Left renal pelvis (tissue), 4 donors: Measurements from ENCODE around the gene ALDH16A1. TPM values are rescaled to one million over a fixed set of nuclear protein-coding genes. Genes with fewer than 3 reads are reported as not detected.

ENCODE experiments used
- DNase-seq, 4 donors: peaks; one replicate each; pipeline ENCODE4 v3.0.0-alpha.2; 2013; ENCODE audit warnings: low read depth in 4 of 4, low spot score in 3 of 4
- polyA plus RNA-seq, 4 donors: library from polyadenylated mRNA; unstranded; fragments of 120-200 nt; gene quantifications; one replicate each; pipeline ENCODE4 v1.2.1, GENCODE V29; 2013; ENCODE audit not compliant: insufficient read length in 4 of 4

ALDH16A1 gene
- polyA plus RNA-seq = 10 to 100 TPM; 12.2 to 32.1 (median 16.4) TPM

DNA sequence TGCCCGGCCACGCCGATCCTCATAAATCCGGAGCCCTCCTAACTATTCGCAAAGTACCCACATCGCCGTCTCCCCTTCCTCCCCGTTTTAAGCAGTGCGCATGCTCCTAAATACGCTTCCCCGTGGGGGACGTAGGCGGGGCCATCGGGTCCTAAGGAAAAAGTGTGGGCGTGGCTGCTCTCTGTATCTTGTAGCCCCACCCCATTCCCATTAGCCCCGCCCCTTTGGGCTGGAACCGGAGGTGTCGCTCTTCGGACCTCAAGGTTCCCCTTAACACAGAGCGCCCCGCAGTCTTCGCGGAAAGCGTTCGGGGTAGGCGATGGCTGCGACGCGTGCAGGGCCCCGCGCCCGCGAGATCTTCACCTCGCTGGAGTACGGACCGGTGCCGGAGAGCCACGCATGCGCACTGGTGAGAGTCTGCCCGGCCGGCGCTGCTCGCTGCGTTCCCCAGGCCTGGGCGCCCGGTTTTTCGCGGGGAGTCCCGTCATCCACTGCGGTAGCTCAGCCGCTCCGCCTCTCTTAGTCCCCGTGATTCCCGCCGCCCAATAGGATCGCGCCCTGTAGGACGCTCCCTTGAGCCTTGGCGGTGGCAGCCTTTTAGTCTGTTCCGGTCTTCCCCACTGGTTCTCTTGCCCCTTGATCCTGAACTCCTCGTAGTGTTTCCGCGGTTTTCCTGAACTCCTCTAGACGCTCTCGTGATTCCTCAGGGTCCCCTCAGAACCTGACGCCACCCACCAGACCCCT is at the start of gene ALDH16A1:
ALDH16A1 (plus strand) TSS at position 213 of the 744 bp plus-strand sequence; CDS start at position 320, 107 bp downstream.
- peak; percentile 92 to 98 (median 95) for DNase-seq

GRCh38 chr19:49403404-49404187 is 49.4 kb upstream of the ALDH16A1 start:
- DNase-seq = no peak

- no peak for DNase-seq
These were observed 45.9 kb upstream of the ALDH16A1 start for GRCh38 chr19:49407079-49407478.

DNA sequence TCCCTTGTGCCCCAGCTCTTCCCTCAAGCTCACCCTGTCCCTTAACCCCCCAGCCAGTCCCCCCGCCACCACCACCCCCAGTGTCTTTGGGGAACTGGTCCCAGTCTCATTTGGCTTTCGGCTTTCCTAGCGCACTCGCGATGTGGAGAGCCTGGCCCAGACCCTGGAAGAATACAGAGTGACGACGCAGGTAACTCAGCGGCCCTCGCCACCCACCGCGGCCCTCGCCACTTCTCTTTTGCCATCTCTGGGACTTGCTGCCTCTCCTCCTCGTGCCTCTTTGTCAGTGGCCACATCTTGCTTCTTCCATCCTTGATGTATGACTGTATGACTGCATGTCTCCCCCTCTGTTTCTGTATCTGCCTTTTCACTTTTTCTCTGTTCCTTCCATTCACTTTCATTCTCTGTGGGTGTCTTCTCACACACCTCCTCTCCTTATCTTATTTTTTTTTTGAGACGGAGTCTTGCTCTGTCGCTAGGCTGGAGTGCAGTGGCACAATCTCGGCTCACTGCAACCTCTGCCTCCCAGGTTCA is 45.5 kb upstream of the ALDH16A1 start:
- DNase-seq = no peak

DNA sequence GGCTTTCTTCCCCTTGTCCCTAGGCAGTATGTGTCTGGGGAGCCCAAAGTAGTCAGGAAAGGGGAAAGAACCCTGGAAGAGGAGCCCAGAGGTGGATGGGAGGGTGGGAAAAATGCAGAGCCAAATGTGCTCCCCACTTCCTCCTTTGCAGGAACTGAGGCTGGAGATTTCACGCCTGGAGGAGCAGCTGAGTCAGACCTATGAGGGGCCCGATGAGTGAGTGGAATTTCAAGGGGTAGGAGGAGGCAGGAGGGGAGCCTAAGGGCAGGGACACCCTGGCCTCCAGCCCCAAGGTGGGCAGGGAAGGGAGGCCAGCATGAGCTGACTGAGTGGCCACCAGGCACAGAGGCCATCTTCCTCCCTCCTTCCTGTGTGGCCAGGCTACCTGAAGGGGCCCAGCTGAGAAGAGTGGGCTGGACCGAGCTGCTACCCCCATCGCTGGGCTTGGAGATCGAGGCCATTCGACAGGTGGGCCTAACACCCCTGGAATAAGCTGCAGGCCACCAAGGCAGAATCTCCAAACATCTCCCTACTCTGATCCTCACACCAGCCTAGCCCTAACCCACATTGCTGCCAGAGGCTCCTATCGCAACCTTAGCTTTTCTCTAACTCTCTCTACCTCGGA is 44.1 kb upstream of the ALDH16A1 start:
- DNase-seq = no peak

DNA sequence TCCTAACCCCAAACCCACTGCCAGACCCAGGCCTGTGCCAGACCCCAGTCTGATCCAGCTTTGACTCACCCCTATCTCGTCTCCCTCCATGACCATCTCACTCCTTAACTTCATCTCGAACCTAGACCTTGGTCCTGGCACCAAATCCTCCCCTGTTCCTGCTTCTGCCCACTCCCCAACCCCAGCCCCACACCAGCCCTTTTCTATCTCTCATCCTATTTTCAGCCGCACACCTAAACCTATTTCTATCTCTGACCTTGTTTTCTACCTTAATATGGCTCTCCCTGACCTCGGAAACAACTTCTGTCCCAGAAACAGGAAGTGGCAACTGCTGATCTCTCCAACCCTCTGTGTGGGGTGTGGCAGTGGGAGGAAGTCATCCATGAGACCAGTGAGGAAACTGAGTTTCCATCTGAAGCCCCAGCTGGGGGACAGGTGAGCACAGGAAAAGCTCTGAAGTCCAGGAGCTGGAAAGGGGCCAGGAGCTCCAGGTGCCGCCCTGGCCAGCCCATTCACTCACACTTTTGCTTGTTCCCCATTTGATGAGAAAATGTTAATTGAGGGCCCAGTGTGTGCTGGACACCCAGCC is 43.5 kb upstream of the ALDH16A1 start:
- no peak for DNase-seq

DNA sequence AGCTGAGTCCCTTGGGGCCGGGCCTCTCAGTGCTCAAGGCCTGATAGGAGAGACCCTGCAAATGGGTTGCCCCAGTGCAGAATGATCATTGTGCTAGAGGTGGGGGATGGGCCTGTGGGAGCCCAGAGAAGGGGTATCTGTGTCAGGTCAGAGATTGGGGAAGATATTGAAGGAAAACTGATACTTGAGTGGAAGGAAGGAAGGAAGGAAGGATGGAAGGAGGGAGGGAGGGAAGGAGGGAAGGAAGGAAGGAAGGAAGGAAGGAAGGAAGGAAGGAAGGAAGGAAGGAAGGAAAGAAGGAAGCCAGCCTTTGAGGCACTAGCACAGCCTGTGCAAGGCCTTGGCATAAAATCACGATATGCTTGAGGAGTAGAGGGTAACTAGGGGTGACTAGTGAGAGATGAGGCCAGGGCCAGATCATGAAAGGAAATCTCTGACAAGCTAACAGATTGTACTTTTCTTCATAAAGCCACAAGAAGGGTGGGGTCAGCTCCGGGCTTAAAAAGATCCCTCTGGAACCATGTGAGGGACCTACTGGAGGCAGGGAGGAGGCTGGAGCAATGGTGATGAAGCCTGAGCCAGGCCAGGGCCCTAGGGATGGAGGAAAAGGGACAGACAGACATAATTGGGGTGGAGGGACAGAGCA is 41.2 kb upstream of the ALDH16A1 start:
- DNase-seq = no peak

- DNase-seq = peak; percentile 59 to 79 (median 70)
These were observed 39.7 kb upstream of the ALDH16A1 start for GRCh38 chr19:49413348-49413747.

DNA sequence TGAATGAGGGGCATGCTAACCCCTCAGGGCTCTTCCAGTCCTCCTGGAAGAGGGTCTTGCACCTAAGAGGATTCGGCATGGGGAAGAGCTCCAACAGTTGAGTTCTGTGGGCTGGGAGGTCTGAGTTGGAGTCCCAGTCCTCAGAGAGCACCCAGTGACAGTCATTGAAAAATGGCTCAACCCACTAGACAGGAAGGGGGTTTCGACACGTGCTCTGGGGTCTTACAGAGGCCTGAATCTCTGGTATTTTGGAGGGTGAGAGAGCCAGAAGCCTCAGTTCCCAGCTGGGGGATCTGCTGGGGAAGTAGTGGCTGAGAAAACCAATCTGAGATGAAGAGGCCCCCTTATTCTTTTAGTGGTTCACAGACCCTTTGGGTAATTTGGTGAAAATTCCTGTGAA is 38.8 kb upstream of the ALDH16A1 start:
- no peak for DNase-seq

- DNase-seq = no peak
These were observed 37.8 kb upstream of the ALDH16A1 start for GRCh38 chr19:49415102-49415809.

DNA sequence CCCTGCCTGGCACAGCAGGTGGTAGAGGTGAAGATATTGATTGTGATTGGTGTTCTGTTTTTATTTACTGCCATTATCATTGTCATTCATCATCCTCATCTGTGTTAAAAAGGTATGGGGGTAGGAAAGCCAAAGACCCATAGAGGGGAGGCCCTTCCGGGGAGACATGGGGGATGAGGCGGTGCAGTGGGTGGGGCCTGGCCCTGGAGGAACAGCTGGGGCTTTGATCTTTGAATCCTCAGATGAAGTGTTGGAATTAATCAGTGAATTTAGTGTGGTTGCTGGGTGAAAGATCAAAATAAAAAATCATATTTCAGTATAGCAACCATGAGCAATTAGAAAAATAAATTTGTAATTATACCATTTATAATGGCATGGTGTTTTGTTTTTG is 37.2 kb upstream of the ALDH16A1 start:
- no peak for DNase-seq

- DNase-seq = no peak
These were observed 35.9 kb upstream of the ALDH16A1 start for GRCh38 chr19:49417088-49417487.

GRCh38 chr19:49418511-49418910 is 34.5 kb upstream of the ALDH16A1 start:
- no peak for DNase-seq

GRCh38 chr19:49419173-49419572 is 33.9 kb upstream of the ALDH16A1 start:
- no peak for DNase-seq

DNA sequence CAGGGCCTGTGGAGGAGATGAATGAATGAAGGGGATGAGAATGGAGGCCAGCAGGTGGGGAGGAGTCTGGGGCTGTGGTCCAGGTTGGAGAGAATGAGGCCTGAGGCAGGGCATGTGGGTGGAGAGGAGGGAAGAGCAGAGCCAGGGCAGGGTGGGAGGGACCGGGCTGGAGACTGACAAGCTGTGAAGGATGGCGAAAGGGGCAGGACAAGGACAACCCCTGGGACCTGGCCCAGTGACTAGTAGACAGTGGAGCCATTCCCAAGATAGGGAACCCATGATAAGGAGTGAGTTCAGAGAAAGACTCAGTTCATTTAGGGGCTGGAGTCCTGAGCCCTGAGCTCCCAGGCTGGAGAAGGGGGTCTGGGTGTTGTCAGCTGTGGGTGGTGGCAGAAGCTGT is 32.8 kb upstream of the ALDH16A1 start:
- DNase-seq = no peak

DNA sequence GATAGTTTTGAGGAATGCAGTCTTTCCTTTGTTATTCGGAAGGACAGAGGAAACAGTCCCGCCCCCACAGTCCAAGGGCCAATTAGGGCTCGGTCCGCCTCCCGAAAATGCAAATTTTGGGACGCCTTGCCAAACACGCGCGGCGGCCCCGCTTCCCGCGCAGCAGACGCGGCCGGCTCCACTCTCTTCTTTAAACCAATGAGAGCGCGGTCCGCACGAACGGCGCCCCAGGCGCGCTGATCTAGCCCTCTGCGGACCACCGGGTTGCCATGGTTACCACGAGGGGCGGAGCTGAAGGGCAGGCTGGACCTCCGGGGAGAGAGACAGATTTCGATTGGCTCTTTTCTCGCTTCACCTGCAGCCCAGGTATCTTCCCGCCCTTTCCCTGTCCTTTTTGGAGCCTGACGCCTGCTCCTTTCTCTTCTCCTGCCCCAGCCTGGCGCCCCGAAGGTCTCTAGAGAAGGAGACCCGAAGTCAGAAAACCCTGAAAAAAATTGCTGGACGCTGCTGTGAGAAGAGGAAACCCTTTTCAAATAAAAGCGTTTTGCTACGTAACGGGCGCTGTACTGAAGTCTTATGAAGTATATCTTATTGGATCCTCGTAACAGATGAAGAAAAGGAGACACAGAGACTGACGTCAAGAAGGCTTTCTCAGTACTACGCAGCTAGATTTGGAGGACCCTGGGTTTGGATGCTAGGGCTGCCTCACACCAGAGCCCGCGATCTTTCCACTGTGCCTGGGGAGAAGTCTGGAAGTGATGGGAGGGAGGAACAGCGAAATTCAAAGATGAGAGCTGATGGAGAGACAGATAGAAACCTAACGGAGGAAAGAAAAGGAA is 31.8 kb upstream of the ALDH16A1 start:
- DNase-seq = peak in 2 of 4 donors; percentile 56 to 63

- DNase-seq = no peak
These were observed 31.2 kb upstream of the ALDH16A1 start for GRCh38 chr19:49421878-49422202.

DNA sequence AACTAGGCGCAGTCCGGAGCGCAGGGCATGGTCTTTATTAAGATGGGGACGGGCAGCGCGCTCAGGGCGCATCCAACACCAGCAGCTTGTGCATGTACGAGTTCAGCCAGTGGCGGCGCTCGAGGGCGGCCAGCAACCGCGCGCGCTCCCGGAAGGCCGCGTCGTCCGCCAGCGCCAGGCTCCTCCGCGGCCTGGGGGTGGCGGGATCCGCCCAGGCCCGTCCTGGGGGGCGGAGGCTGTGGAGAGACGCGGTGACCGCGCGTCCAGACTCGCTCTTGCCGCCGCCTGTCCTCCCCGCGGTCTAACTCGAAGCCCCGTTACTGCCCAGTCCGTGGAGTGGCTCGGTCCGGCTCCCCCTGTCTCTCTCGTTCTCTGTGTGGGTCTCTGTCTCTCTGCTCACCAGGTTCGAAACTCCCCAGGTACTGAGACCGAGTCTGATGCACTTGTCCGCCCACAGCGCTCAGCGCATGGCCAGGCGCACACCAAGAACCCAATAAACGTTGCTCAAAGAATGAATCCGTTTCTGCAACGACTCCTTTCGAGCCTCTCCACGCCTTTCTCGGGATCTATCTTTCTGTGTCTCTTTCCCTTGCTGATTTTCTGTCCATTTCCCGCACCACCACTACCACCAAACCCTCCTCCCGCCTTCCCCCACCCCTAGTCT is 30.5 kb upstream of the ALDH16A1 start:
- DNase-seq = no peak
